GM18873 (cell line): ENCODE results near the gene PERM1.
"Not testable (repeated sequence)": the region's sequence is repeated elsewhere in the genome, so short reads cannot be mapped to it uniquely, and the experiment has no call there.

Experiments
- ATAC-seq: cut with Tn5 transposase; IDR thresholded peaks from one replicate; pipeline ENCODE4 v1.9.1; 2021; ENCODE audit warnings: mild to moderate bottlenecking, moderate library complexity, moderate number of reproducible peaks; ENCODE audit not compliant: unreplicated experiment, low FRiP score

Gene PERM1

GRCh38 chr1:951364-951763, 30.5 kb downstream of the PERM1 start:
- ATAC-seq: no peak

GRCh38 chr1:950881-951280, 31.0 kb downstream of the PERM1 start:
- no peak for ATAC-seq

- ATAC-seq: no peak
Observed at GRCh38 chr1:950268-950667, 31.6 kb downstream of the PERM1 start.

- ATAC-seq: no peak
Observed at GRCh38 chr1:947958-948357, 33.9 kb downstream of the PERM1 start.

GRCh38 chr1:946811-947210, 35.1 kb downstream of the PERM1 start:
- ATAC-seq: not testable (repeated sequence)

GRCh38 chr1:945688-946556, 36.0 kb downstream of the PERM1 start:
- ATAC-seq: no peak

- no peak for ATAC-seq
Observed at GRCh38 chr1:944341-945325, 37.3 kb downstream of the PERM1 start.

- no peak for ATAC-seq
Observed at GRCh38 chr1:943545-944340, 38.1 kb downstream of the PERM1 start.

- ATAC-seq: no peak
Observed at GRCh38 chr1:942864-943533, 38.9 kb downstream of the PERM1 start.

- no peak for ATAC-seq
Observed at GRCh38 chr1:942411-942821, 39.5 kb downstream of the PERM1 start.

GRCh38 chr1:941588-942383, 40.1 kb downstream of the PERM1 start:
- ATAC-seq: no peak

GRCh38 chr1:941015-941587, 40.8 kb downstream of the PERM1 start:
- ATAC-seq: no peak

GRCh38 chr1:940107-941014, 41.5 kb downstream of the PERM1 start:
- no peak for ATAC-seq

- no peak for ATAC-seq
Observed at GRCh38 chr1:939511-940106, 42.3 kb downstream of the PERM1 start.

GRCh38 chr1:938711-939489, 43.0 kb downstream of the PERM1 start:
- ATAC-seq: no peak

- ATAC-seq: no peak
Observed at GRCh38 chr1:938088-938683, 43.7 kb downstream of the PERM1 start.
